Astrocyte of the cerebellum (primary cell): Measurements from ENCODE around the gene OSER1.

ENCODE experiments used
- DNase-seq: peaks from one replicate; pipeline ENCODE4 v3.0.0-alpha.2; 2011; ENCODE audit warnings: low read depth
- H3K4me3 ChIP-seq: 2 replicates; pipeline ENCODE4 v1.5.1; 2011; ENCODE audit warnings: mild to moderate bottlenecking, low read depth, low read length, moderate library complexity
- in situ Hi-C: cut with HindIII; loops from 2 replicates; pipeline ENCODE4 v1.10.0; 2017; ENCODE audit warnings: low sequenced_read_pairs
- TF ChIP-seq, protein P1 (sequence below): IDR thresholded peaks from 2 replicates; pipeline ENCODE4 v1.5.1; 2012; ENCODE audit warnings: low read length, low read depth, moderate library complexity, mild to moderate bottlenecking; ENCODE audit errors: missing control alignments

The OSER1 gene

DNA sequence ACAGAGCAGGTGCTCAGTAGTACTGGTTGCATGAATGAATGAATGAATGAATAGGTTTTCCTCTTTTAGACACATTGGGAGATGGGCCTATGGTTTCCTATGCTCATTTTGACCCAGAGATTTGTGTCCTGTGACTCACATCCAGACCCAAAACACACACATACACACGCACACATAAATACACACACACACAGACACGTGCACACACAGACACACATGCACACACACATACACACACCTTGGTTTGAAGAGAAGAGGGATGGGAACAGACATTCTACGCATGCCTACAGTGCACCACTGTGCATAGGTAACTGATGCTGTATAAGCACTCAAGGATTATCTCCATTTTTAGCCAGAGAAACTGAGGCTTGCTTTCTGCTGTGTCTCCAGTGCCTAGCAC is 27.7 kb downstream of the OSER1 start:
- no peak for DNase-seq
- in situ Hi-C loops, result no loop called here
- TF ChIP-seq, protein P1, sequence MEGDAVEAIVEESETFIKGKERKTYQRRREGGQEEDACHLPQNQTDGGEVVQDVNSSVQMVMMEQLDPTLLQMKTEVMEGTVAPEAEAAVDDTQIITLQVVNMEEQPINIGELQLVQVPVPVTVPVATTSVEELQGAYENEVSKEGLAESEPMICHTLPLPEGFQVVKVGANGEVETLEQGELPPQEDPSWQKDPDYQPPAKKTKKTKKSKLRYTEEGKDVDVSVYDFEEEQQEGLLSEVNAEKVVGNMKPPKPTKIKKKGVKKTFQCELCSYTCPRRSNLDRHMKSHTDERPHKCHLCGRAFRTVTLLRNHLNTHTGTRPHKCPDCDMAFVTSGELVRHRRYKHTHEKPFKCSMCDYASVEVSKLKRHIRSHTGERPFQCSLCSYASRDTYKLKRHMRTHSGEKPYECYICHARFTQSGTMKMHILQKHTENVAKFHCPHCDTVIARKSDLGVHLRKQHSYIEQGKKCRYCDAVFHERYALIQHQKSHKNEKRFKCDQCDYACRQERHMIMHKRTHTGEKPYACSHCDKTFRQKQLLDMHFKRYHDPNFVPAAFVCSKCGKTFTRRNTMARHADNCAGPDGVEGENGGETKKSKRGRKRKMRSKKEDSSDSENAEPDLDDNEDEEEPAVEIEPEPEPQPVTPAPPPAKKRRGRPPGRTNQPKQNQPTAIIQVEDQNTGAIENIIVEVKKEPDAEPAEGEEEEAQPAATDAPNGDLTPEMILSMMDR, result no peak
- H3K4me3 ChIP-seq, result no peak overlapping the region

DNA sequence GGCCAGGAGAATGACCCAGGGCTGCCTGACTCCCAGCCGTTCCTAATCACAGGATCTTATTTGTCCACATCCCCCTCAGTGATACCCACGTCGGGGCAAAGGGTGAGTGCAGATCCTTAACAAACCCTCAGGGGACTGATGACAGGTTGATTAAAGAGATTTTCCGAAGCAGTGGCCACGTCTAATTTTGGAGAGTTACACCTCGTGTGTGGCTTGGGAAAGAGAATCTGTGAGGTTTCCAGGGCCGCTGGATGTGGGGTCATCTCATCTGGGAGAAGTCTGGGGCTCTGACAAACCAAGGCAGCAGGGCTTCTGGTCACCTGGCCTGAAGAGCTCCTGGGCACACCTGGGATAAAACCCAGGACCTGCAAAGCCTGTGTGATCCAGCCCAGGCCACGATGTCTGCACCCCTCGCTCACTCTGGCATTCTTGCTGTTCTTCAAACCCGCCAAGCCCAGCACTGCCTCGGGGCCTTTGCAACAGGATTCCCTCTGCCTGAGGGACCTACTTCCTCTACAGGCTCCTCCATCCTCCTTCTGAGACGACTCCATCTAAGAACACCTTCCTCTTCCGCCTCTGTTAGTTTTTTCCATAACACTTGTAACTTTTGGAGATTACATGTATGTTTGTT is 28.3 kb downstream of the OSER1 start:
- TF ChIP-seq, protein P1, result no peak
- in situ Hi-C loops, result no loop called here
- no peak overlapping the region for H3K4me3 ChIP-seq
- no peak for DNase-seq

DNA sequence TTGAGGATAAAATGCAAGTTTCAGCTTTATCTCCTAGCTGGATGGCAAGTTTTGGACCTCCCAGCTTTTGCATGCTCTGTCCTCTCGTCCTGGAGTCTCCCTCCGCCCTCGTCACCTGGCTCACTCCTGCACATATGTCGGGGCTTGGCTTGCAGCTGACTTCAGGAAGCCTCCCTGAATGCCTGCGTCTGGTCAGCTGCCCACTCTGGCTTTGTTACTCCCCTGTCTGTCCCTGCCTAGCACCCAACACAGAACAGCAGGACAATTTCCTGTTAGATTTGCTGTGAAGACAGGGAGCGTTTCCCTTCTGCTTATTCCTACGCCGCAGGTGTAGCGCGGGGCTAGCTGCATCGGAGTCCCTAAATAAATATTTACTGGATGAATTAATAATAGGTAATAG is 29.0 kb downstream of the OSER1 start:
- TF ChIP-seq, protein P1, result no peak
- DNase-seq, result no peak
- in situ Hi-C loops, result no loop called here
- no peak overlapping the region for H3K4me3 ChIP-seq

DNA sequence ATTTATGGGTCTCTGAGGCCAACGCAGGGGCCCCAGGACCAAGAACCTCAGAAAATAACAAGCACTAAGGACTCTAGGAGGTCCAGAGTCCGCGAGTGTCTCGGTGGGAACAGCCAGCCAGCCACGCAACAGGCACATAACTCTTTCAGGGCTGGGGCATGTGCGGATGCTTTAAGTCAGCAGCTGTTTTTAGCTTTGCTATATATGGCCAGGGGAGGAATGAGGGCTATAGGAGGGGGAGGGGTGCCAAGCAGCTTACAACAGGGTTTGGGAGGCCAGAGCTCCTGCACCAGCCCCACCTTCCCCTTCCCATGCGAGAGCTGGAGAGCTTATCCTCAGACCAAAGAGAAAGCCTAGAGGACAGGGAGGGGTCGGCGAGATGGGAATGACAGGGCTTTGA is 29.8 kb downstream of the OSER1 start:
- in situ Hi-C loops, result no loop called here
- TF ChIP-seq, protein P1, result no peak
- no peak for DNase-seq
- no peak overlapping the region for H3K4me3 ChIP-seq

DNA sequence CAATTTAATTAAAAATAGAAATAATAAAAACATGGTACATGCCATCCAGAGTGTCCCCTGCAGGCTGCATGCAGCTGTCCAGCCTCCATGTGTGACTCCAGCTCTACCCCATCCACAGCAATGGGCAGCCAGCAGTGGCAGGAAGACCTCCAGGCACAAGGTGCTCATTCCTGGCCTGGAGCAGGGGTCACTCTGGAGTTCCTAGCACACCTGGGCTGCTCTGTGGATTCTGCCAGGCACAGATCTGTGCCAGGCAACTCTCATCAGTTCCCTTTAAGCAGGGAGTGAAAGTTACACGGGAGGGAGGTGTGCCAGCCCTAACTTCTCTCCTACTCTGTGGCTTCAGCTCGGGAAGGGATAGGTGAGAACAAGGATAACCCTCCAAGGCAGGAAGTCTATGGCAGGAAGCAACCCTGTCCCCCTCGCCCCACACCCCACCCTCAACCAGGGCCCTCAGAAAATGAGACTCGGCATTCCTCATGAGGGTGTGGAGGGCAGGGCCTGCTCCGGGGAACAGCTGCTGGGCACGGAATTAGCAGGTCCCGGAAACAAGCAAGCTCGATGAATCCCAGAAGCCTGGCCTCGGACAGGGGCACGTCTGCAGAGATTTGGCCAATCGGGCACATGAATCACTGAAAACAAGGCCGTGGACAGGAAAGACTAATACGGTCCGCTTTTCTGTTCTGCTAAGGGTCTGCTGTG is 33.6 kb downstream of the OSER1 start:
- DNase-seq, result no peak
- TF ChIP-seq, protein P1, result no peak
- in situ Hi-C loops, result no loop called here
- H3K4me3 ChIP-seq, result no peak overlapping the region

DNA sequence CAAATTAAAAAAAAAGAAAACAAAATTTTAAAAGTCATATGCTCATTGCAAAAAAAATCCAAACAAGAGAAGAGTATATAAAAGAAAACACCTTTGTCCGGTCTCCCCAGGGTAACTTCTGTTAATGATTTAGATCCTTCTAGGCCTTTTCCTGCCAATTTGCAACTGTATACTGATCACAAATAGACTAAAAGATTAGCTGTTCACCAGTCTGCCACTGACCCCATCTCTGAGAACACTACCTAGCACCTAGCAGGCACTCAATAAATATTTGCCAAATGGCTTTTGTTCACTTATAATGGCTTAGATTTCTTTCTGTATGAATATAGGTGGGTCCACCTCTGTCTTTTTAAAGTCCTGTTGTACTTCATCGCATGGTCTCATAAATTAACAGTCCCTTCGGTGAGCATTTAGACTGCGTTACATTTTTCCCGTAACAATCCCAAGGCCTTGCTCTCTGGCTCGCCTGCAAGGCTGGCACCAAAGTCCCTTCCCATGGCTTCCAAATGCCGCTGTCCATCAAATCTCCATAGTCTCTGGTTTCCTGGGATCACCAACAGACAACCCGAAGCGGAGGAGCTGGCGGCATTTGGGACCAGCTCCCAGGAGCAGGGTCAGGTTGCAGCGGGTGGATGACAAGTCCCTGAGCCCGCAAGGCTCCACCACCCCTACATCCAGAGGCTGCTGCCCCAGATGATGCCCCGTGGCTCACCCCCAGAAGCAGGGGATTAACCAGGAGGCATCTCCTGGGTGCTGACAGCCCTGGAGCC is 35.4 kb downstream of the OSER1 start:
- no peak overlapping the region for H3K4me3 ChIP-seq
- in situ Hi-C loops, result no loop called here
- DNase-seq, result no peak
- TF ChIP-seq, protein P1, result no peak
